Measurements from ENCODE around the gene SEZ6.

GRCh38 chr17:28946239-28946638, 59.6 kb downstream of the SEZ6 start:
- TF ChIP-seq CTCF (IDR thresholded peaks at IDR 0.05) (no peak), POLR2AphosphoS5 (IDR thresholded peaks at IDR 0.05) (no peak), POLR2A (IDR thresholded peaks at IDR 0.05) (no peak)
